ENCODE results near the gene FBXW8. TPM values are rescaled to one million over a fixed set of nuclear protein-coding genes. Genes with fewer than 3 reads are reported as not detected.

Gene FBXW8
- total RNA-seq, 2 experiments from 2014 or later = 6.6 to 7.3 TPM

- peaks cover 25% of the 10 kb centered on the region for H3K36me3 Mint-ChIP-seq (ENCODE audit: low read depth)
- Histone ChIP-seq H3K27me3 (ENCODE audit: control insufficient read depth in 1 of 2, insufficient read depth in 2 of 2, low read length in 2 of 2) (no peaks in the 10 kb centered on the region), H3K4me3 (ENCODE audit: low read length) (no peak overlapping the region), H3K4me1 (ENCODE audit: insufficient read depth, low read length) (no peaks in the 10 kb centered on the region), H3K9me3 (ENCODE audit: control insufficient read depth in 1 of 2, insufficient read depth in 1 of 2, low read length in 2 of 2) (no peaks in the 10 kb centered on the region), H3K36me3 (ENCODE audit: insufficient read depth, low read length) (peaks cover 12% of the 10 kb centered on the region), H3K27ac (ENCODE audit: low read depth in 1 of 2, low read length in 2 of 2) (no peak overlapping the region)
- H3K27ac Mint-ChIP-seq = no peak overlapping the region
- ATAC-seq (ENCODE audit: poor library complexity) (no peak), DNase-seq (no peak)
- H3K27me3 Mint-ChIP-seq = no peaks in the 10 kb centered on the region
- H3K4me3 Mint-ChIP-seq = no peak overlapping the region
- no peaks in the 10 kb centered on the region for H3K4me1 Mint-ChIP-seq (ENCODE audit: low read depth)
- ChIA-PET CTCF (interaction anchor here (0.7 kb wide), 2 partner anchors 148 to 539 kb away, joined by 3 read pairs; no protein-coding TSS in a partner anchor), POLR2A (no interaction called here)
- TF ChIP-seq CTCF (IDR thresholded peaks at IDR 0.05) = no peak
- no peaks in the 10 kb centered on the region for H3K9me3 Mint-ChIP-seq
- intact Hi-C loops (cut with DNase I, micrococcal nuclease) = no loop called here
Observed at GRCh38 chr12:116975779-116976393, 65.1 kb downstream of the FBXW8 start.

DNA sequence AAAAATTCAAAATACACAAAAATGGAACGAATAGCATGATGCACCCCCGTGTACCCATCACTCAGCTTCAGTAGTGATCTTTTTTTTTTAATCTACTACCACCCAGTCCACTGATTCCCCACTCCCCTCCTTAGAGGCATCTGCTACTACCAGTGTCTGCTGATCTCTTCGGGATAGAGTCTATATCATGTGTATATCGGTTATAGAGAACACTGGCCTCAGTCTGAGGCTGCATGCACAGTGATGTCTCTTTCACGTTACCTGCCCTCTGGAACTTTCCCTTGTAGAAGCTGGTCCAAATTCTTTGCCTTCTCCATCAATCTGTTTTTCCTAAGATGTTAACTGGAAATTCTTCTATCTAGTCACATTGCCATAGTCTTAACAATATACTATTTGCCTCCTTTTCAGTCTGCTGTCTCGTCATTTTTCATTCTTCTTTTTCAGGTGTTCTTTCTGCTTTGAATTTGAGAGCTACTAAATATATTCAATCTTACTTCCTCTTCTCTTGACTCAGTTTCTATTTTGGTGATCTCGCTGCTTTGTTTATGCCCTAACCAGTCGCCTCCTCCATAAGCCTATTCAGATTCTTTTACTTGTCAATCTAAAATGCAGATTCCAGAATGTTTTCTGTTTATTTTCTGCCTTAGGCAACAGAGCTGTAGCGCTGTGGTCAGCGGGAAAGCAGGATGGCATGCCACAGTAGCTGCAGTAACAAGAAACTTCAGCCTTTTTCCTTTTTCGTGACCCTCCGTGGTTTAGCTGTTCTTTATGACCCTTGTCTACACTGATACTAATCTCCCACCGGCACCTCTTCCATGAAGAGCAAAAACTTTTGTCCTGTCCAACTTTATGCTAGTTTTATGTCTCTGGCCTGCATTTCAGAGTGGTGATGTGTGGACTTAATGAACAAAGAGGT, 67.0 kb downstream of the FBXW8 start:
- ChIA-PET POLR2A (no interaction called here), CTCF (no interaction called here)
- Mint-ChIP-seq H3K9me3 (no peaks in the 10 kb centered on the region), H3K36me3 (ENCODE audit: low read depth) (peaks cover 13% of the 10 kb centered on the region), H3K27me3 (no peaks in the 10 kb centered on the region), H3K4me3 (no peak overlapping the region), H3K4me1 (ENCODE audit: low read depth) (no peaks in the 10 kb centered on the region), H3K27ac (no peak overlapping the region)
- Histone ChIP-seq H3K27ac (ENCODE audit: low read depth in 1 of 2, low read length in 2 of 2) (no peak overlapping the region), H3K9me3 (ENCODE audit: control insufficient read depth in 1 of 2, insufficient read depth in 1 of 2, low read length in 2 of 2) (no peaks in the 10 kb centered on the region), H3K4me1 (ENCODE audit: insufficient read depth, low read length) (no peaks in the 10 kb centered on the region), H3K27me3 (ENCODE audit: control insufficient read depth in 1 of 2, insufficient read depth in 2 of 2, low read length in 2 of 2) (no peaks in the 10 kb centered on the region), H3K4me3 (ENCODE audit: low read length) (no peak overlapping the region), H3K36me3 (ENCODE audit: insufficient read depth, low read length) (peaks cover 10% of the 10 kb centered on the region)
- ATAC-seq (ENCODE audit: poor library complexity) (no peak), DNase-seq (no peak)
- TF ChIP-seq CTCF (IDR thresholded peaks at IDR 0.05) = no peak
- intact Hi-C loops (cut with DNase I, micrococcal nuclease) = no loop called here

DNA sequence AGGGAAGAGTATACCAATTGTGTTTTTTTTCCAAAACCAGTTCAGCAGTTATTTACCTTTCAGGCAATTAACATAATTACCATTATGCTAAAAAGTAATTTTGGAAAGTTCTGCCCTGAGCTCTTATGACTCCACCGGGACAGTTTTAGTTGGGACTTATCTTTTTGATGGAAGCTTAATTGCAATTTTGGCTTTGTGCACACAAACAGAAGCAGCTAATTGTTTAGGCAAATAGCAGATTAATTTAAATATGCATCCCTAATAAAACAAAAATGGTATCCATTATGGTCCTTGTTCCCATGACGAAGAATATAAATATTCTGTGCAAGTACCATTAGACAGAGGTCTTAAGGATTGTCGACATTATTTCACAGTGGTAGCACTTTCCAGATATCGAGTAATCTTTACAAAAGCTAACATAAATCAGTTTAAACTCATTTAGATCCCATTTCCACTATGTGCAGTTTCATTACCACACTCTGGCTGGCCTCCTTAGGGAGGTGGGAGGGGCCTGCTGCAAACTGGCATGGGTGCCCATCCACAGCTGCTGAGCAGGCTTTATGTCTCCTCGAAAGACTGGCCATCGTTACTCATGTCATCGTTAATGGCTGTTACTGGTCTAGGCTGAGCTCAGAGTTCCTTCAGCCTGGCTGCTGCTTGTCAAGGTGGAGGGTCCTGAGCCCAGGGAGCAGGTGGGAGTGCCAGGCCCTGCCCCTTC, 68.2 kb downstream of the FBXW8 start:
- intact Hi-C loops (cut with DNase I, micrococcal nuclease) = no loop called here
- TF ChIP-seq CTCF (IDR thresholded peaks at IDR 0.05) = no peak
- H3K9me3 ChIP-seq (ENCODE audit: control insufficient read depth in 1 of 2, insufficient read depth in 1 of 2, low read length in 2 of 2) = no peaks in the 10 kb centered on the region
- no peaks in the 10 kb centered on the region for H3K27me3 Mint-ChIP-seq
- H3K36me3 ChIP-seq (ENCODE audit: insufficient read depth, low read length) = peaks cover 3% of the 10 kb centered on the region
- ATAC-seq (ENCODE audit: poor library complexity) (no peak), DNase-seq (no peak)
- H3K4me3 ChIP-seq (ENCODE audit: low read length) = no peak overlapping the region
- peaks cover under 1% of the 10 kb centered on the region for H3K36me3 Mint-ChIP-seq (ENCODE audit: low read depth)
- no peaks in the 10 kb centered on the region for H3K4me1 ChIP-seq (ENCODE audit: insufficient read depth, low read length)
- H3K4me3 Mint-ChIP-seq = no peak overlapping the region
- no peaks in the 10 kb centered on the region for H3K27me3 ChIP-seq (ENCODE audit: control insufficient read depth in 1 of 2, insufficient read depth in 2 of 2, low read length in 2 of 2)
- H3K4me1 Mint-ChIP-seq (ENCODE audit: low read depth) = no peaks in the 10 kb centered on the region
- no peaks in the 10 kb centered on the region for H3K9me3 Mint-ChIP-seq
- ChIA-PET CTCF (no interaction called here), POLR2A (interaction anchor here (0.6 kb wide), 1 partner anchor 87 kb away, joined by 3 read pairs; no protein-coding TSS in a partner anchor)
- no peak overlapping the region for H3K27ac Mint-ChIP-seq
- H3K27ac ChIP-seq (ENCODE audit: low read depth in 1 of 2, low read length in 2 of 2) = no peak overlapping the region

All from CD4-positive, alpha-beta T cell (primary cell).